Body of pancreas (tissue), 4 donors: Measurements from ENCODE around the gene DIS3L2.

Source experiments
- CTCF ChIP-seq, 7 experiments: fragments of 450-650 bp in 4 of 7; fragments of 200-600 bp in 3 of 7; sonication (generic) in 3 of 7; IDR thresholded peaks; one replicate each; pipeline ENCODE4 v1.5.1; 2016 to 2019; ENCODE audit warnings: antibody characterized with exemption in 7 of 7
- POLR2A ChIP-seq, 3 donors: fragments of 450-650 bp; IDR thresholded peaks; one replicate each; pipeline ENCODE4 v1.6.1; 2016; ENCODE audit warnings: antibody characterized with exemption in 3 of 3, mild to moderate bottlenecking in 2 of 3

- TF ChIP-seq POLR2A (IDR thresholded peaks at IDR 0.05) (no peak), CTCF (IDR thresholded peaks at IDR 0.05) (no peak)
Observed at GRCh38 chr2:231929961-231930592, 31.4 kb upstream of the DIS3L2 start.
